GM21526 (cell line): Measurements from ENCODE around the gene PMP22.
A peak's percentile ranks its signal among the peaks of the same experiment; 100 is the strongest.

ENCODE experiments used
- ATAC-seq: cut with Tn5 transposase; IDR thresholded peaks from one replicate; pipeline ENCODE4 v1.9.1; 2021; ENCODE audit warnings: moderate library complexity; ENCODE audit not compliant: unreplicated experiment, low FRiP score

The PMP22 gene

DNA sequence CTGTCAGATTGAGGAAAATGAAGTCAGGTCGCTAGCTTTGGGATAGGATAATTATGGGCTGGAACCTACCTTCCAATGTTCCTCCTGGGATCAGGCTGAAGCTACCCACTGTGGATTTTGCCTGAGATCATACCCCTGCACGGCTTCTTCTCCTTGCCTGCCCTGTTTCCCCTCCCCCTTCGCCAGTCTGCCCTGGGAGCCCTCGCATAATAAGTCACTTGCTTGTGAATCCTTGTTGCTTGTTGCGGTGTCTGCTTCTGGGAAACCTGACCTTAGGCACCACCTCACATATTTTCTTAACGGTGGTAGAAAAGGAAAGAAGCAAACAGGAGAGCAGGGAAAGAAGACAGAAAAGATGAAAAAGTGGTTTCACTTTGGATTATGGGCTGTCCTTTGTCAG is 13.3 kb upstream of the PMP22 start:
- ATAC-seq, result no peak

DNA sequence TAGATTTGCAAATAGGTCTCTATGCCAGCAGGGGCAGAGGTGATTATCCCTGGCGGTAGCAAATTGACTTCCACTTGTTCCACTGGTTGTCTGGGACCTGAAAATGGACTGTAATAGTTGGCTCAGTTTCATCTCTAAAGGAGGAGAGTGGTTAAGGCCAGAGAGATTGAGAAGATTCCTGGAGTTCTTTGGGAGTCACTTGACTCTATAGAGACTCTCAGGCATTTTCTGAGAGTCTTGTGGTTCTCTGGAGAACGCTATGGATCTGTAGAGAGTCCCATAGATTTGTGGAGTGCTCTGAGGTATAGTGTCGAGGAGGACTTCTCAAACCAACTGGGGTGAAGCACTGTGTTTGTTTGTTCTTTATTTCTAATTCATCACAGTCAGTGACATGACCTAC is 8.9 kb upstream of the PMP22 start:
- no peak for ATAC-seq

DNA sequence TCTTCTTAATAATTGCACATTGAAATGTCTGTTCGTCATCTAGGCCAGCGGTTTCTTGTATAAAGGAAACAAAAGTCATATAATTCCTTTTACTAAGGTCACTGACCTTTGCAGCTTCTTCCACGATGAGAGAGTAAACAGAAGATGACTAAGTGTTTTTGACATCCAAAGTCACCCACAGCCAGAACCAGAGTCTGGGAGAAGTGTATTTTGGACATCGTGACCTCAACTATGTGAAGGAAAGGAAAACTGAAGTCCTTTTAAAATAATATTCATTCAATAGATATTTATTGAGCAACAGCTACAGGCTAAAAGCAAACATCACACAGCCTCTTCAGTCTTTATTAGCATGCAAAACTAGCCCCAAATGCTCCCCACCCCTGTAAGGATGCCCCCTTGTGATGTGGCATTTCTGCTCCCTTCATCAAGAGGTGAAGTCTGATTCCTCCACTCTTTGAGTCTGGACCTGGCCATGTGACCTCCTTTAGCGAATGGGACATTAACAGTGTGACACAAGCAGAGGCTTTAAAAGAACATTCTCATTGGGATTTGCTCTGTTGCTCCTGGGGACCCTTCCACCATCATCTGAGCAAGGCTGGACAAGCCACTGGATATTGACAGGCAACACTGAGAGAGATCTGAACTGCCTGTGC is 8.1 kb upstream of the PMP22 start:
- ATAC-seq, result no peak

DNA sequence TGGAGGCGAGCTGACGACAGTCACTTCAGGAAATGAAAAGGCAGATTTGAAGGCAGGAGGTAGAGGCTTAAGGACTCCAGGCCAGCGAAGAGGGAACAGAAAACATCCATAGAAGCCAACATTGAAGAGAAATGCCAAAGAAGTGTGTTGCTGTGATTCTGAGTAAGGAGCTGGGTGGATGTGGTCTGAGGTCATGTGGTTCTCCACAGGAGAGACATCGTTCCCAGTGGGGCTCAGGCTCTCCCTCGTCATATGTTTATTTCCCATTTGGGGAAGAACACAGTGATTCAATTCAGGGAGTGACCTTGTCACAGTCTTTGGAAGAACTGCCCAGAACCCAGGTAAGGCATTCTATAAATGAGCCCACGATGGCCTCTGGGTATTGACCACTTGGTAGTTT is 6.6 kb upstream of the PMP22 start:
- ATAC-seq, result no peak

DNA sequence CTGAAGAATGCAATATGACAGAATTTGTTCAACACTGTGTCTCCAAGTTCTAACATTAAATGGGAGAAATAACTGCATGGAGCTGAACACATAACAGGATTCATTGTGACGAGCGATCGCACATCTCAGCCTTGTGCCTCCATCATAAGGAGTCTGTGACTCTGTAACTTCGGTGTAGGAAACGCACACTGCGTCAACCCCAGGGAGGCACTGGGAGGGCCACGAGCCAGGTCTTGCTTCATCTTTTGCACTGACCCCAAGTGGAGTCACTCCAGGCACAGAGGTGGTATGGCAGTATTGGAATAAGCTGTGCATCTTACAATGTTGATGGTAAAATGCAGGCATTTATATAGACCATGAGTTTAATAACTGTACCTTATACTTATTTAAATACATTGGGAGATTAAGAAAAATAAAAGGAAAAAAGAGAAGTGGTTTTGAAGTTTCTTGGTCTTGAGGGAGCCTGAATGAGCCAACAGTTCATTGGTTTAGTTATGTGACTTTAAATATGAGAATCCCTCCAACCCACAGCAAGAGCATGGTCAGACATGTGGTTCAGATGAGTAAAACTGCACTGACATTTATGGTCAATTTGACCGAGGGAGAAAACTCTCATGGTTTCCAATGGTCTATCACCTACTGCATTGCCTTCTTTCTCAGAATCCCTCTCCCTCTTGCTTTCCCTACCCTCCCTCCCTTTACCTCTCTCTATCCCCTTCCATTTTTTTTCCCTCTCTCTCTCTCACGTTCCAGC is 5.7 kb upstream of the PMP22 start:
- ATAC-seq, result no peak

DNA sequence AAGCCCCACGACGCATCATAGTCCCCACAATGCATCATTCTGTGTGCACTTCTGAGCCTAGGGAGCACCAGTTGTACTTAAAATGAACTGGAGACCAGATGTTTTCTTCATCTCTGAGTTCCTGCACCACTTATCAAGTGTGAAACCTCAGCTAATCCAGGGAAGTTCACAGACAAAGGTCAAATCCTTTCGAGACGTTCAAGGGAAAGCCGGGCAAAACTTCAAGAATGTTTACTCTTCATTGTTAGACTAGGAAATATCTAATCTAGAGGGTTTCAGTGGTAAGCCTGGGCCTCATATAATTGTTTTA is 4.6 kb upstream of the PMP22 start:
- ATAC-seq, result no peak

DNA sequence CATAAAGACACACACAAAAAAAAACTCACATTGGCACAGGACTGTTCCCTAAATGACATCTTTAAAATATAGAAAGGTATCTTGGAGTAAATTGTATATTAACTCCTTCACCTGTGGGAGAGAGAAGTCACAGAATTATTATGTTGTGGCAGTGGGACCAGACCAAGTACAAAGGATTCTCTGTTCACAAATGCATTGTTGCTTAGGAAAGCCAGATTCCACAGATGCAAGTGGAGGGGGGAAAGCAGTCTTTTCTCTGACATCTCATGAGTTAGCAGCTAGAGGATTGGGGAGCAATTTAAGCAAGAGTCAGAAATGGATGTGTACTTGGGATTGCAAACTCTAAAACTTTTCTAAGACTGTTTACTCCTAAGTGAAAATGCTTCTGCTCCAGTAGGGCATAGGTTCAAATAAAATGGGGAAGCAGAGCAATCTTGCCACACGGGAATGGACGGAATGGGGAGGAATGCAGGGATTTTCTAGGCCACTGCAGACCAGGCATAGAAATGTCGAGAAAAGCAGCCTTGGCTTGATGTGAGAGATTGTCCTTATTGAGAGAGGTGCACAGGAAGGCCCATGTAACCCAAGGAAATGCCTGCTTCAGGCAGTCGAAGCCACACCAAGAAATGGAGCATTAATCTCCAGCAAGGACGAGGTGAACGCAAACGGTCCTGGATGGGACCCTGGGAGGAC is 4.1 kb upstream of the PMP22 start:
- ATAC-seq, result no peak

DNA sequence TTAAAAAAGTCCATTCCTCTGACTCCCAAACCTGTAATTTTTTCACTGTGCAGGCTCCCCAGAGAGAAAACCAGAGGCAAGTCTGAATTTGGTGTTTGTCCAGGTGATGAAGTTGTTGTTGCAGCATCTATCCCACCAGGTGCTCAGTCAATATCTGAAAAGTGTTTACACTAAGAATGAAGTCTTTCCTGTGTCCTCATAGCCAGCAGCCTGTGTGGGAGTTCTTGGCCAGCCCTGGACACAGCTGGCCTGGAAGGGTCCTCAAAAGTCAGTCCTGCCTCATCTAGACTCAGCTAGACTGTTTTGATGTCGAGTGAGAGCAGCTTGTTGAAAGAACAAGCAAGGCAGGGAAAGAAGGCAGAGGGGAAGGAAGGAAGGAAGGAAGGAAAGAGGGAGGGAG is 3.3 kb upstream of the PMP22 start:
- no peak for ATAC-seq

DNA sequence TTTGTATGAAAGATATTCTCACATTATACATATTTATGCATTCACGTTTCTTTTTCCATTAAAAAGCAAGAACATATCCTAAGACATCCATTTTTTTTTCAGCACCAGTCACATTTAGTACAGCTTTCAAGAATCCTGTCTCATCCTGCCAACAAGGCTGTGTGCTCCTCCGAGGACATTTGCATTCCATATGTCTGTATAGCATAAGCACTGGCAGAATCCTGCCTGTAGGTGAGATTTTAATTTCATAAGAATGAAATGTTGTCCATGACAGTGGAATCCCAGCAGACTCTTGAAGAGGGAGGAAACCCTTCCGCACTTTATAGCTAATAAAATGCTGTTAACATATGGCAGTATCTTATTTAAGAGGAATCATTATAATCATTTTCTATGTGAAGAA is 2.9 kb upstream of the PMP22 start:
- no peak for ATAC-seq

DNA sequence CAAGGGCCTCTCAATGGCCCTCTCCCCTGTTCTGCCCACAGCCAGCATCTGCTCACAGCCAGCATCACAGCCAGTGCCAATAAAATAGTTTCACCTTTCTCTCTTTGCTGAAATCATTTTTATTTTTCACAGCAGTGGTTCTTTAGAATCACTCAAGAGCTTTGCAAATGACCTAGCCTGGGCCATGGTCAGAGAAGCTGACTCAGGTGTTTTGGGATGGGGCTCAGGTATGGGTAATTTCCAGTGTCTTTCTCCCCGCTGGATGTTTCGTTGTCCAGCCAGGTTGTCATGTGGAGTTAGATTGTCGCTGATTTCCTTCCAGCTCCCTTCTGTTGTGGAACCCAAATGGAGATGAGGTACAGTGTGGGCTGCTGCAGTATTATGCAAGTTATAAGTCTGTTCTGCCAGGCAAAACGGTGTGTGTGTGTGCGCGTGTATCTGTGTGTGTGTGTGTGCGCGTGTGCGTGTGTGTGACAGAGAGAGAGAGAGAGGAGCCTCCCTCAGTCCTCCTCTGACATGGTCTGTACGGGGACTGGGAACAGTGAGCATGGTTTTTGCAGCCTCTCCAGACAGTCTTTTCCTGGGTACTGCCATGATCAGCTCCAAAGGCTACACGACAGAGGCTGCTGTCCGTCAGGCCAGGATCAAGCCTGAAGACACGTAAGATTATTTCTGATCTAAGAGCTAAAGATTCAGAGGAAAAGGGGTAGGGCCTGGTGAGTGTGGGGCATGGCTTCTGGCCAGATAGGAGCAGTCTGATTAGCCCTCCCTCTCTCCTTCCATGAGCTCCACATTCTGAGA is 1.4 kb upstream of the PMP22 start:
- no peak for ATAC-seq

DNA sequence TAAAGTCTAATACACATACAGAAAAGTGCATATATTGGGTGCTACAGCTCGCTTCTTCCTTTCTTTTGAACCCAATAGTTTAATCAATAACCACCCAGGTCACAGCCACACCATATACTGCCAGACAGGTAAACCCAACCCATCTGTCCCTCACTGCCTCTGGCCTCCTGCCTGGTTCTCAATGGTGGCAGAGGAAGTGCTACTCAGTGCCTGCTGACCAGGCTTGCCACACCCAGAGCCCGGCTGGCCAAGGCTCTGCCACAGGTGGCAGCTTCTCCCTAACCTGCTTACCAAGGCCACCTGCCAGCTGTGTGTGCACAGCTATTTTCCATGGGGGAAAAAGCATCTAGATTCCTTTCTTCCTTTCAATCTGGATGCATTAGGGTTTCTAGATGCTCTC is 584 bp downstream of the PMP22 start:
- ATAC-seq, result no peak

DNA sequence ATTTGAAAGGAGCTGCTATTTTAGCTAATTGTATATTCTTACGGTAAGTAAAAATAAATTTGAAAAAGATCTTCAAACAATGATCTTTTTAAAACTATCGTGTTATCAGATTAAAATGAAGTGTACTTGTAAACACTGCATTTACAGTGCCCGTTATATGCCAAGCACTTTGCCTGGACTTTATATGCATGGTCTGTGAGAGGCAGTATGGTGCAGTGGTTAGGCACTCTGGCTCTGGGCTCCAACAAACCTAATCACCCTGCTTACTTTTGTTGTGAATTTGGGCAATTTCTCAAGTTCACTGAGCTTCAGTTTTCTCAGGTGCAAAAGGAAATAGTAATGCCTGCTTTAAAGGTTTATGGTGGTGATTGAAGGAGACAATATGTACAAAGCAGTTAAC is 1.4 kb downstream of the PMP22 start:
- no peak for ATAC-seq

DNA sequence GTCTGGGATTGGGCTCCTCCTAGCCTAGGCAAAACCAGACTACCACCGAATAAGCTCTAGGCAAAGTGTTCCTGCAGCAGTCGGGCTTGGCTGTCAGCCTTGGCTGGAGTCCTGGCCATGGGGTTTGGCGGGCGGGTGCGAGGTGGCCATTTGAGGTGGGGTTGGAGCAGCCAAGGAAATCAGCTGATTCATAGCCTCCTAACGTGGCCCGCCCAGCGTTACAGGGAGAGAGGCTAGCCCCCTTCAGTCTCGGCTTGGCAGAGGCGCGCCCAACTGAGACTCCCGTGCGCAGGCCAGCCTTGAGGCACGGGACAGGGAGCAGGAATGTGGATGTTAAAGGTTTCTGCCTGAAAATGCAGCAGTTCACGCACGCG is 1.9 kb downstream of the PMP22 start:
- ATAC-seq, result no peak

DNA sequence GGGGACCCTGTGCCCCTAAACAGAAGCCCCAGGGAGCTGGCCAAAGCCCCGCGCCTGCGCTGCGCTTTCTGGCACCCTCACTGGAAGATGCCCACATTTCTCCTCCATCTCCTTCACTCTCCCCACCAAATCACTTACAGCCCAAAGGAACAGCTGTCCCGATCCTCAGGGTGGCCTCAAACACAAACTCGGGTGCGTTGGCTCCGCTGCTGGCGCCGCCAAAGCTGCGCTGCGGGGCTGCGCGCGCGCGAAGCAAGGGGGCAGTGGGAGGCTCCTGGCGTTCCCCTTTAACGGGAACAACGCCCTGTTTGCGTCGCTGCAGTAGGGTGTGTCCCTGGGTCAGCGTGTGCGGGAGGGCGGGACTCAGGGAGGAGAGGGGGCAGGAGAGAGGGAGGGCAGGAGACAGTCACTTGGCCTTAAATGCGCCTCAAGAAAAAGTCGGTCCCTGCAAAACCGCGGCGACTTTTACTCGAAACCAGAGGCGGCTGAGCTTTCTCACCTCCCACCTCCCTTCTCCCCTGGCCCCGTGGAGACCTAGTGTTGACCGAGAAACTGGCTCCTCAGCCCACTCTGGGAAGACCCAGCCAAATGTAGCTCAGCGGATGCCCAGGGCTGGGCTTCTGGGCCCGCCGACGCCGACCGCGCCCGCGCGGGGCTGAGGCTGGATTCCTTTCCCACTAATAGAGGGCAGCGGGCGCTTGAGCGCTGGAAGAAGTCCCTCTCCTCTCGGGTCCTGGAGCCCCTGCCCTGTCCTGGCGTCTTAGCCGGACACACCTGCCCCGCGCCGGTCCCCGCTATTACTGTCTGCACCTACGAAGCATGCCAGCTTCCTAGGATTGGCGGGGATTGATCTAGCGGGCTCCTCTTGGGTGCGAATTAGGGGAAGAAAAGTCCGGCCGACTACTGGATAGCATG is 2.6 kb downstream of the PMP22 start:
- no peak for ATAC-seq

DNA sequence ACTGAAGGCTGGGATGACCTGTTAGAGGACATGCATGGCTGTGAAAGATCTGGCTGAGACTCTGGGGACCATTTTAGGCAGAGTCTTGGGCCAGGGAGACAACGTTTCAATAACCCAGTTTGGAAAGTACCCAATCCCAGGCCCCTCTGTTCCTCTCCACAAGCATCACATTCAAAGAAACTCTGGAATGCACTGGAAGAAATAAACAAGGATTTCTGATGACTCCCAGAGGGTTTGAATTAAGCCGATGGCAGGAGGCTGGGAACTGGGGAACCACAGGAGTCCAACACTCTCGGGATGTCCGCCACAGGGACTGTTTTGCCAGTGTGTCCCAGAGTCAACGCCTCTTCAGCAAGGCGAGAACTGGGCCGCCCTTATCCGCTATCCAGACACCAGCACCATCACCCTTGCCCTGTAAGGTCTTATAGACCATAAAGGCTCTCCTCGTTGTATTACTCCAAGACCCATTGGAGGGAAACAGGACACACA is 3.3 kb downstream of the PMP22 start:
- ATAC-seq, result no peak

DNA sequence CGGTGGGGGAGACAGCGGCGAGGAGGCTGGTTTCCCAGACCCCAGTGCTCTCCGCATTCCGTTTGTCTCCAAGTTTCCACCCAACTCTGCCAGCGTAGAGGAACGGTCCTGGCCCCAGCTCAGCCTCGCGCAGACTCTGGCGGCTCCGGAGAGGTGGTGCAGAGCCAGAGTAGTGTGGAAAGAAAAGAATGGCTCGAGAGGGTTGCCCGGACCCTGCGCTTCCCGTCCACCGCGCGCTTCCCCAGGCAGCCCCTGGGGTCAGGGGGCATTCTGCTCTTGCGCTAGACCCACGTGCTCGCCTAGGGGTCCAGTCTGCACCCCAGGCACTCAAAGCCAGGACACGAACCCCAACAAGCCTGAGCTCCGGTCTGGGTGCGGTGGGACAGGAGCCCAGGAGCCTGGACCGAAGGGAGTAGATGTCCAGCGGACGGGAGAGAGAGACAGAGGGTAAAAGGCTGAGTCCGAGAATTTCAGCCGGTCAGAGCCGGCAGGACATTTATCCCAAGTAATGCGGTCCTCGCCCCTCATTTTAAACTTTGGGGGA is 3.8 kb downstream of the PMP22 start:
- ATAC-seq, result no peak

DNA sequence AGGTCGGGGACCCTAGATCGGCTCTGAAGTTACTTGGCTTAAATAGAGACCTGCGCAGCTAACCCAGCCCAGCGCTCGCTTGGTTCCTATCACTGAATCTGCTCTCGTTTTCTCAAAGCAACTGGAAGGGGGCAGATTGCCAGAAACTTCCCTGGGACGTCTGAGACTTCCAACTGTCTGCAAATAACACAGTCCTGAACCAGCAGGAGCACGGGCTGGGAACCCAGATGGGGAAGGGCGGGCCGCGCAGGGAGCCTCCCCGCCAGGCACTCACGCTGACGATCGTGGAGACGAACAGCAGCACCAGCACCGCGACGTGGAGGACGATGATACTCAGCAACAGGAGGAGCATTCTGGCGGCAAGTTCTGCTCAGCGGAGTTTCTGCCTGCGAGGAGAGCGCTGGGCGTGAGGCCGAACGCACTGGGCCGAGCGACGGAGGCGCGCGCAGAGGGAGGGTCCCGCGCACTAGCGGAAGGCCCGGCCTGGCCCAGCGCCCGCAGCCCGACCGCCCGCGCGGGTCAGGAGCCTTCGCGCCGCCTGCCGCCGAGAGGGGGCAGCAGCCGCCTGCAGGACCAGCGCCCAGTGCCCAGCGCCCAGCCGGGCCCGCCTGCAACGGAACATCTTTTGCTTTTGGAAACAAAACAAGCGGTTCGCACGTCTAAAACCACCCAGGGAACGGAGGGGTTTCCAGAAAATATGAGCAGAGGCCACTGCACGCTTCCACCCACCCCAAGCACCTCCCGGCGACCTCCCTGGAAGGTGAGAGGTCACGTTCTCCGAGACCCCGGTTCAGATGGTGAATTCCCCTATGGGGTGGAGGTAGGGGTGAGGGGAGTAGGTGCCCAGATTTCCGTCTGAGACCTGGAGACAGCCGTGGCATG is 4.5 kb downstream of the PMP22 start:
- peak; percentile 44 for ATAC-seq

DNA sequence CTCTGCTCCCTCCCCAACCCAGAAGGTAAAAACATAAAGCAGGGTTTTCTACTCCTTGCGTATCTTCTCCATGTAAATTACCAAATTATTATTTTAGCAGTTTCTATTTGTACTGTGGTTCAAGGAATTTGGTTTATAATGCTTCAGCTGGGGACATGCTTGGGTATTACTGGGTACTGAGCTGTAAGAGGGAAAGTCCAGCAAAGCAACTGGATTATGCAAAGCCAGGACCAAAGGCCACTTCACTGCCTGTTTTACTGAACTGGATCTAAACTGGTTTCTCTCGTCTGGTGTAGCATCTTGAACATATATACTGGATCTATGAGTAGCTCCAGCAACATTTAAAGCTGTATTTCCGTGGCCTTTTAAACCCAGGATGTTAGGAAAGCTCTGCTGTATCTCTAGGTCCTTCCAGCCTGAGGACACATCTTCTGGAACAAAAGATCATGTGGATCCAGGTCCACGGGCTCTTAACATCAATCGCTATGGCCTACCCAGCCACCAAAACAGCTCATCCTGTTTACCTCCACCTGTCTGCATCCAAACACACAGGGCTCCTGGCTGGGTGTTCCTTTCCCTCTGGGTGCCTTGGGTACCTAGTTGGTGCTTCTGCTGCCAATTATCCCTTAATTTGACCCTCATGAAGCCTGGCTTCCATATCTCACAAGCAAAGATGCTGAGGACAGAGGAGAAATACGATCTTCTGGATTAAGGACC is 7.2 kb downstream of the PMP22 start:
- no peak for ATAC-seq
